ENCODE results near the gene EVX2. TPM values are rescaled to one million over a fixed set of nuclear protein-coding genes. Genes with fewer than 3 reads are reported as not detected.

EVX2 gene
- total RNA-seq, 3 donors from 2014 or later = 0.12 TPM; not detected in 2

- Histone ChIP-seq H3K4me3 (no peak overlapping the region), H3K36me3 (ENCODE audit: low read depth) (no peaks in the 10 kb centered on the region), H3K4me1 (ENCODE audit: low read depth) (peaks cover 5% of the 10 kb centered on the region), H3K9me3 (no peaks in the 10 kb centered on the region)
- ATAC-seq (no peak), DNase-seq (no peak)
- intact Hi-C loops (cut with DNase I, micrococcal nuclease) = no loop called here
- TF ChIP-seq, protein P1, sequence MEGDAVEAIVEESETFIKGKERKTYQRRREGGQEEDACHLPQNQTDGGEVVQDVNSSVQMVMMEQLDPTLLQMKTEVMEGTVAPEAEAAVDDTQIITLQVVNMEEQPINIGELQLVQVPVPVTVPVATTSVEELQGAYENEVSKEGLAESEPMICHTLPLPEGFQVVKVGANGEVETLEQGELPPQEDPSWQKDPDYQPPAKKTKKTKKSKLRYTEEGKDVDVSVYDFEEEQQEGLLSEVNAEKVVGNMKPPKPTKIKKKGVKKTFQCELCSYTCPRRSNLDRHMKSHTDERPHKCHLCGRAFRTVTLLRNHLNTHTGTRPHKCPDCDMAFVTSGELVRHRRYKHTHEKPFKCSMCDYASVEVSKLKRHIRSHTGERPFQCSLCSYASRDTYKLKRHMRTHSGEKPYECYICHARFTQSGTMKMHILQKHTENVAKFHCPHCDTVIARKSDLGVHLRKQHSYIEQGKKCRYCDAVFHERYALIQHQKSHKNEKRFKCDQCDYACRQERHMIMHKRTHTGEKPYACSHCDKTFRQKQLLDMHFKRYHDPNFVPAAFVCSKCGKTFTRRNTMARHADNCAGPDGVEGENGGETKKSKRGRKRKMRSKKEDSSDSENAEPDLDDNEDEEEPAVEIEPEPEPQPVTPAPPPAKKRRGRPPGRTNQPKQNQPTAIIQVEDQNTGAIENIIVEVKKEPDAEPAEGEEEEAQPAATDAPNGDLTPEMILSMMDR (IDR thresholded peaks at IDR 0.05) = no peak
Measured at GRCh38 chr2:176072951-176073904, 10.5 kb downstream of the EVX2 start.

GRCh38 chr2:176072292-176072669, 11.5 kb downstream of the EVX2 start:
- intact Hi-C loops (cut with DNase I, micrococcal nuclease) = no loop called here
- Histone ChIP-seq H3K9me3 (no peaks in the 10 kb centered on the region), H3K36me3 (ENCODE audit: low read depth) (no peaks in the 10 kb centered on the region), H3K4me1 (ENCODE audit: low read depth) (peaks cover 14% of the 10 kb centered on the region), H3K4me3 (no peak overlapping the region)
- DNase-seq (no peak), ATAC-seq (no peak)
- TF ChIP-seq, protein P1 (IDR thresholded peaks at IDR 0.05) = no peak

DNA sequence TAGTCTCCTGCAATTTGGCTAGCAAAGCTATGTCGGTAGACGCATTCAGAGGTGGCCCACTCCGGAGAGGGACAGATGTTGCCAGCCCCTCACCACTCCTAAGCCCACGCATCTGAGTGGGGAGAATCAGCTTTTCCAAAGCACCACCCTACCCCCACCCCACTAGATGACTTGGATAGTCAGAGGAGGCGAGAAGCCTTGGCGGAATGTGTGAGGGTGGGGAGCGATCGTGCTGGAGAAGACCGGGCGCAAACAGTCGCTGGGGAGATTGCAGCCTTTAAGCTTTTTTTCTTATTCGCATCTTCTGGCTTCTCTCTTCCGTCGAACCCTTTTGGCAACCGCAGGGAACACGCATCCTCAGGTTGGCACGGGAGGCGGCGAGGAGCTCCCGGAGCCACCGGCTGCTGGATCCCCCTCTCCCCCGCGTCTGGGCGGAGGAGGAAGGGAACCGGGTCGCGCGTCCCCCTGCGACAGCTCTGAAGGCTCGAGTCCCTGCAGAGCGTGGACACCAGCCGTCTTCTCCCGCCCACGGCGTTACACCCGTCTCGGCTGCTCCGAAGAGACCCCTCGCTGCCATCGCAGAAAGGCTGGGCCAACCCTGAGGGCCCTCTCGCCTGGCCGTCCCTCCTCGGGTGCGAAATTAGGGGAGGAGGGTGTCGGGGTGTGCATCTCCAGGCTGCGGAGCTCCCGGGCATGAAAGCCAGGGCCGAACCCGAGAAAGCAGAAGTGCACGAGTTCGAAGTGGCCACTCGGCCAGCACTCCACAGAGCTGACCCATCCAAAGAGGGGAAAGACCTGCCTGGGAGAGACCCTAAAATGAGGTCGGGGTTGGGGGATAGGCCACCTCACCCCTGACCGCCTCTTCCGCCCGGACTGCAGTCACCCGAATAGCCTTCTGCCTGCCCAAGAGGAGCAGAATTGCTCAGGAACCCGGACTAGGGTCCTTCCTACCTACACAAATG, 12.2 kb downstream of the EVX2 start:
- intact Hi-C loops (cut with DNase I, micrococcal nuclease) = no loop called here
- TF ChIP-seq, protein P1 (IDR thresholded peaks at IDR 0.05) = no peak
- Histone ChIP-seq H3K36me3 (ENCODE audit: low read depth) (no peaks in the 10 kb centered on the region), H3K4me3 (no peak overlapping the region), H3K9me3 (no peaks in the 10 kb centered on the region), H3K4me1 (ENCODE audit: low read depth) (peaks cover 18% of the 10 kb centered on the region)
- DNase-seq (no peak), ATAC-seq (no peak)

- Histone ChIP-seq H3K36me3 (ENCODE audit: low read depth) (no peaks in the 10 kb centered on the region), H3K9me3 (no peaks in the 10 kb centered on the region), H3K4me3 (no peak overlapping the region), H3K4me1 (ENCODE audit: low read depth) (peaks cover 18% of the 10 kb centered on the region)
- ATAC-seq = peak; percentile 19
- intact Hi-C loops (cut with DNase I, micrococcal nuclease) = no loop called here
- TF ChIP-seq, protein P1 (IDR thresholded peaks at IDR 0.05) = no peak
- no peak for DNase-seq
Measured at GRCh38 chr2:176068419-176068832, 15.3 kb downstream of the EVX2 start.

- TF ChIP-seq, protein P1 (IDR thresholded peaks at IDR 0.05) = no peak
- Histone ChIP-seq H3K4me1 (ENCODE audit: low read depth) (peaks cover 18% of the 10 kb centered on the region), H3K4me3 (no peak overlapping the region), H3K36me3 (ENCODE audit: low read depth) (no peaks in the 10 kb centered on the region), H3K9me3 (no peaks in the 10 kb centered on the region)
- intact Hi-C loops (cut with DNase I, micrococcal nuclease) = no loop called here
- peak in 1 of 3 donors; percentile 32 for DNase-seq
- peak; percentile 66 for ATAC-seq
Measured at GRCh38 chr2:176067589-176068418, 16.0 kb downstream of the EVX2 start.
